H1 (cell line): ENCODE results near the gene ZMPSTE24. TPM values are rescaled to one million over a fixed set of nuclear protein-coding genes. Genes with fewer than 3 reads are reported as not detected.

Experiments used
- CBX5 ChIP-seq: fragments of 300-800, 300-1000 bp; sonication (generic); IDR thresholded peaks from 2 replicates; pipeline ENCODE4 v1.7.1; 2016; ENCODE audit warnings: antibody characterized with exemption, low read length, low read depth
- CREB1 ChIP-seq: IDR thresholded peaks from 2 replicates; pipeline ENCODE4 v1.6.1; 2012; ENCODE audit warnings: inconsistent platforms
- KDM5A ChIP-seq: fragments of 200-600 bp; IDR thresholded peaks from 2 replicates; pipeline ENCODE4 v1.7.1; 2012; ENCODE audit warnings: mild to moderate bottlenecking, low read length, inconsistent platforms, mixed read lengths
- MAFK ChIP-seq: IDR thresholded peaks from 2 replicates; pipeline ENCODE4 v1.6.1; 2012; ENCODE audit warnings: low read depth, mild to moderate bottlenecking, improper control_type of control experiment, low read length
- NRF1 ChIP-seq: IDR thresholded peaks from 2 replicates; pipeline ENCODE4 v1.6.1; 2011; ENCODE audit warnings: mild to moderate bottlenecking, low read depth, low read length, improper control_type of control experiment
- SIN3A ChIP-seq, 2 experiments: IDR thresholded peaks in 1 of 2; conservative IDR thresholded peaks in 1 of 2; 2 replicates each; pipeline ENCODE4 v1.6.1; 2011 to 2012; ENCODE audit warnings: low read length in 2 of 2, improper control_type of control experiment in 1 of 2, low read depth in 1 of 2, mild to moderate bottlenecking in 1 of 2
- TBP ChIP-seq: IDR thresholded peaks from 2 replicates; pipeline ENCODE4 v1.6.1; 2011; ENCODE audit warnings: low read depth, low read length, improper control_type of control experiment
- polyA plus RNA-seq, 7 experiments: library from polyadenylated mRNA; depleted of rRNA in 3 of 7; stranded (reverse) in 5 of 7; unstranded in 2 of 7; fragments of >200 nt in 5 of 7; fragments of 200-250 nt in 2 of 7; gene quantifications; 1 replicate in 5 of 7; 2 replicates in 1 of 7; 4 replicates in 1 of 7; pipeline versions ENCODE4 v1.2.1 to v1.2.3, GENCODE V29; 2011 to 2013; ENCODE audit warnings: missing spikeins in 2 of 7, mixed read lengths in 2 of 7
- total RNA-seq: library from RNA; stranded (reverse); fragmentation: NEBNext Ultra II Directional; extraction: Animal tissue kit (Norgen Biotek cat#: 25700); gene quantifications from 2 replicates; pipeline ENCODE4 v1.2.1, GENCODE V29; 2021
- TF ChIP-seq, protein P1 (sequence below): fragments of 300-600 bp; sonication (generic); IDR thresholded peaks from 2 replicates; pipeline ENCODE4 v1.7.1; 2012; ENCODE audit warnings: low read length, moderate library complexity, mild to moderate bottlenecking, inconsistent platforms; ENCODE audit not compliant: insufficient replicate concordance
- TF ChIP-seq, protein P2 (sequence below): IDR thresholded peaks from 2 replicates; pipeline ENCODE4 v1.6.1; 2011; ENCODE audit warnings: low read length, improper control_type of control experiment
- TF ChIP-seq, protein P3 (sequence below): IDR thresholded peaks from 2 replicates; pipeline ENCODE4 v1.6.1; 2012; ENCODE audit warnings: inconsistent platforms

ZMPSTE24 gene
- total and polyA plus RNA-seq, 2 of the 8 experiments (the other 6 are each of a cell fraction or from before 2014, with no cell fraction given), result 12.7 to 42.9 TPM

DNA sequence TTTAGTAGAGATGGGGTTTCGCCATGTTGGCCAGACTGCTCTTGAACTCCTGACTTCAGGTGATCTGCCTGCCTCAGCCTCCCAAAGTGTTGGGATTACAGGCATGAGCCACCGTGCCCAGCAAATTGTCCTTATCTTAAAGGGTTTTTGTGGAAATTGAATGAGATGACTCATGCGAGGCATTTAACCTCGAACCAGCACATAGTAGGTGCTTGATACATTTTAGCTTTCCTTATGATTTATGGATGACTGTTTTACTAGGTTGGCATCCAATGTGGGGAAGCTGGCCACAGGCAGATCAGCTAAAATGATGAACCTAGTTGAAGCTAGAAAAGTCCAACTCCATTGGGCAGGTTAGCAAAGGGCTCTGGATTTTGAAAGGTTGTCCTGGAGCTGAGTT, 60.4 kb downstream of the ZMPSTE24 start (continued):
- TF ChIP-seq, protein P1, sequence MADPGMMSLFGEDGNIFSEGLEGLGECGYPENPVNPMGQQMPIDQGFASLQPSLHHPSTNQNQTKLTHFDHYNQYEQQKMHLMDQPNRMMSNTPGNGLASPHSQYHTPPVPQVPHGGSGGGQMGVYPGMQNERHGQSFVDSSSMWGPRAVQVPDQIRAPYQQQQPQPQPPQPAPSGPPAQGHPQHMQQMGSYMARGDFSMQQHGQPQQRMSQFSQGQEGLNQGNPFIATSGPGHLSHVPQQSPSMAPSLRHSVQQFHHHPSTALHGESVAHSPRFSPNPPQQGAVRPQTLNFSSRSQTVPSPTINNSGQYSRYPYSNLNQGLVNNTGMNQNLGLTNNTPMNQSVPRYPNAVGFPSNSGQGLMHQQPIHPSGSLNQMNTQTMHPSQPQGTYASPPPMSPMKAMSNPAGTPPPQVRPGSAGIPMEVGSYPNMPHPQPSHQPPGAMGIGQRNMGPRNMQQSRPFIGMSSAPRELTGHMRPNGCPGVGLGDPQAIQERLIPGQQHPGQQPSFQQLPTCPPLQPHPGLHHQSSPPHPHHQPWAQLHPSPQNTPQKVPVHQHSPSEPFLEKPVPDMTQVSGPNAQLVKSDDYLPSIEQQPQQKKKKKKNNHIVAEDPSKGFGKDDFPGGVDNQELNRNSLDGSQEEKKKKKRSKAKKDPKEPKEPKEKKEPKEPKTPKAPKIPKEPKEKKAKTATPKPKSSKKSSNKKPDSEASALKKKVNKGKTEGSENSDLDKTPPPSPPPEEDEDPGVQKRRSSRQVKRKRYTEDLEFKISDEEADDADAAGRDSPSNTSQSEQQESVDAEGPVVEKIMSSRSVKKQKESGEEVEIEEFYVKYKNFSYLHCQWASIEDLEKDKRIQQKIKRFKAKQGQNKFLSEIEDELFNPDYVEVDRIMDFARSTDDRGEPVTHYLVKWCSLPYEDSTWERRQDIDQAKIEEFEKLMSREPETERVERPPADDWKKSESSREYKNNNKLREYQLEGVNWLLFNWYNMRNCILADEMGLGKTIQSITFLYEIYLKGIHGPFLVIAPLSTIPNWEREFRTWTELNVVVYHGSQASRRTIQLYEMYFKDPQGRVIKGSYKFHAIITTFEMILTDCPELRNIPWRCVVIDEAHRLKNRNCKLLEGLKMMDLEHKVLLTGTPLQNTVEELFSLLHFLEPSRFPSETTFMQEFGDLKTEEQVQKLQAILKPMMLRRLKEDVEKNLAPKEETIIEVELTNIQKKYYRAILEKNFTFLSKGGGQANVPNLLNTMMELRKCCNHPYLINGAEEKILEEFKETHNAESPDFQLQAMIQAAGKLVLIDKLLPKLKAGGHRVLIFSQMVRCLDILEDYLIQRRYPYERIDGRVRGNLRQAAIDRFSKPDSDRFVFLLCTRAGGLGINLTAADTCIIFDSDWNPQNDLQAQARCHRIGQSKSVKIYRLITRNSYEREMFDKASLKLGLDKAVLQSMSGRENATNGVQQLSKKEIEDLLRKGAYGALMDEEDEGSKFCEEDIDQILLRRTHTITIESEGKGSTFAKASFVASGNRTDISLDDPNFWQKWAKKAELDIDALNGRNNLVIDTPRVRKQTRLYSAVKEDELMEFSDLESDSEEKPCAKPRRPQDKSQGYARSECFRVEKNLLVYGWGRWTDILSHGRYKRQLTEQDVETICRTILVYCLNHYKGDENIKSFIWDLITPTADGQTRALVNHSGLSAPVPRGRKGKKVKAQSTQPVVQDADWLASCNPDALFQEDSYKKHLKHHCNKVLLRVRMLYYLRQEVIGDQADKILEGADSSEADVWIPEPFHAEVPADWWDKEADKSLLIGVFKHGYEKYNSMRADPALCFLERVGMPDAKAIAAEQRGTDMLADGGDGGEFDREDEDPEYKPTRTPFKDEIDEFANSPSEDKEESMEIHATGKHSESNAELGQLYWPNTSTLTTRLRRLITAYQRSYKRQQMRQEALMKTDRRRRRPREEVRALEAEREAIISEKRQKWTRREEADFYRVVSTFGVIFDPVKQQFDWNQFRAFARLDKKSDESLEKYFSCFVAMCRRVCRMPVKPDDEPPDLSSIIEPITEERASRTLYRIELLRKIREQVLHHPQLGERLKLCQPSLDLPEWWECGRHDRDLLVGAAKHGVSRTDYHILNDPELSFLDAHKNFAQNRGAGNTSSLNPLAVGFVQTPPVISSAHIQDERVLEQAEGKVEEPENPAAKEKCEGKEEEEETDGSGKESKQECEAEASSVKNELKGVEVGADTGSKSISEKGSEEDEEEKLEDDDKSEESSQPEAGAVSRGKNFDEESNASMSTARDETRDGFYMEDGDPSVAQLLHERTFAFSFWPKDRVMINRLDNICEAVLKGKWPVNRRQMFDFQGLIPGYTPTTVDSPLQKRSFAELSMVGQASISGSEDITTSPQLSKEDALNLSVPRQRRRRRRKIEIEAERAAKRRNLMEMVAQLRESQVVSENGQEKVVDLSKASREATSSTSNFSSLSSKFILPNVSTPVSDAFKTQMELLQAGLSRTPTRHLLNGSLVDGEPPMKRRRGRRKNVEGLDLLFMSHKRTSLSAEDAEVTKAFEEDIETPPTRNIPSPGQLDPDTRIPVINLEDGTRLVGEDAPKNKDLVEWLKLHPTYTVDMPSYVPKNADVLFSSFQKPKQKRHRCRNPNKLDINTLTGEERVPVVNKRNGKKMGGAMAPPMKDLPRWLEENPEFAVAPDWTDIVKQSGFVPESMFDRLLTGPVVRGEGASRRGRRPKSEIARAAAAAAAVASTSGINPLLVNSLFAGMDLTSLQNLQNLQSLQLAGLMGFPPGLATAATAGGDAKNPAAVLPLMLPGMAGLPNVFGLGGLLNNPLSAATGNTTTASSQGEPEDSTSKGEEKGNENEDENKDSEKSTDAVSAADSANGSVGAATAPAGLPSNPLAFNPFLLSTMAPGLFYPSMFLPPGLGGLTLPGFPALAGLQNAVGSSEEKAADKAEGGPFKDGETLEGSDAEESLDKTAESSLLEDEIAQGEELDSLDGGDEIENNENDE, result no peak
- no peak for TF ChIP-seq KDM5A
- TF ChIP-seq TBP, result no peak
- TF ChIP-seq NRF1, result no peak
- TF ChIP-seq CREB1, result no peak
- no peak for TF ChIP-seq SIN3A (conservative IDR thresholded peaks at IDR 0.05 in 1 of 2, IDR thresholded peaks at IDR 0.05 in 1 of 2; ENCODE audit: low read depth in 1 of 2, low read length in 2 of 2)
- TF ChIP-seq, protein P2, sequence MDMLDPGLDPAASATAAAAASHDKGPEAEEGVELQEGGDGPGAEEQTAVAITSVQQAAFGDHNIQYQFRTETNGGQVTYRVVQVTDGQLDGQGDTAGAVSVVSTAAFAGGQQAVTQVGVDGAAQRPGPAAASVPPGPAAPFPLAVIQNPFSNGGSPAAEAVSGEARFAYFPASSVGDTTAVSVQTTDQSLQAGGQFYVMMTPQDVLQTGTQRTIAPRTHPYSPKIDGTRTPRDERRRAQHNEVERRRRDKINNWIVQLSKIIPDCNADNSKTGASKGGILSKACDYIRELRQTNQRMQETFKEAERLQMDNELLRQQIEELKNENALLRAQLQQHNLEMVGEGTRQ, result no peak
- TF ChIP-seq, protein P3, sequence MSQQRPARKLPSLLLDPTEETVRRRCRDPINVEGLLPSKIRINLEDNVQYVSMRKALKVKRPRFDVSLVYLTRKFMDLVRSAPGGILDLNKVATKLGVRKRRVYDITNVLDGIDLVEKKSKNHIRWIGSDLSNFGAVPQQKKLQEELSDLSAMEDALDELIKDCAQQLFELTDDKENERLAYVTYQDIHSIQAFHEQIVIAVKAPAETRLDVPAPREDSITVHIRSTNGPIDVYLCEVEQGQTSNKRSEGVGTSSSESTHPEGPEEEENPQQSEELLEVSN, result no peak
- TF ChIP-seq CBX5, result no peak
- TF ChIP-seq MAFK, result no peak
